PC-3 (cell line): ENCODE results near the gene MINK1. TPM values are rescaled to one million over a fixed set of nuclear protein-coding genes. Genes with fewer than 3 reads are reported as not detected.

Experiments used
- ATAC-seq: fragments of 200-7000 bp; cut with Tn5 transposase; 2 replicates; pipeline ENCODE4 v1.9.1; 2020; ENCODE audit warnings: mild to moderate bottlenecking, moderate library complexity
- BruUV-seq: library from RNA; stranded (reverse); fragments of 400-500 nt; replicated peaks from 2 replicates; lab custom pipeline; 2021; lab: Mats Ljungman, UMichigan
- CTCF ChIA-PET: fragments of 300-600 bp; sonication (Branson Sonifier 250); formaldehyde crosslinking; loops from one replicate; lab custom pipeline; 2022; ENCODE audit warnings: antibody characterized with exemption; lab: Charles Lee
- POLR2A ChIA-PET: fragments of 300-600 bp; sonication (Branson Sonifier 250); formaldehyde crosslinking; loops from one replicate; lab custom pipeline; 2022; ENCODE audit warnings: antibody characterized with exemption; ENCODE audit not compliant: unreplicated experiment; lab: Charles Lee
- DNase-seq: peaks from one replicate; pipeline ENCODE4 v3.0.0-alpha.2; 2015
- H2AFZ ChIP-seq: fragments of 300-600 bp; sonication (generic); 2 replicates; pipeline ENCODE4 v1.6.0; 2016; ENCODE audit warnings: antibody characterized with exemption, low read length
- H3F3A ChIP-seq: fragments of 300-600 bp; sonication (generic); one replicate; pipeline ENCODE4 v1.6.0; 2017; ENCODE audit warnings: antibody characterized with exemption, low read length, control low read depth, mild to moderate bottlenecking; ENCODE audit not compliant: unreplicated experiment
- H3K27ac ChIP-seq: fragments of 300-600 bp; sonication (generic); 2 replicates; pipeline ENCODE4 v1.5.1; 2016; ENCODE audit warnings: mild to moderate bottlenecking, low read length
- H3K27me3 ChIP-seq: fragments of 300-600 bp; sonication (generic); 2 replicates; pipeline ENCODE4 v1.6.1; 2016; ENCODE audit warnings: low read length, mixed read lengths
- H3K36me3 ChIP-seq: fragments of 300-600 bp; sonication (generic); 2 replicates; pipeline ENCODE4 v1.6.1; 2016; ENCODE audit warnings: low read depth, mixed run types, low read length, mixed read lengths
- H3K4me1 ChIP-seq: fragments of 300-600 bp; sonication (generic); 2 replicates; pipeline ENCODE4 v1.5.1; 2016; ENCODE audit warnings: low read length; ENCODE audit not compliant: insufficient read depth
- H3K4me2 ChIP-seq: fragments of 300-600 bp; sonication (generic); 2 replicates; pipeline ENCODE4 v1.6.0; 2016; ENCODE audit warnings: low read length
- H3K4me3 ChIP-seq: fragments of 300-600 bp; sonication (generic); 2 replicates; pipeline ENCODE4 v1.5.1; 2016; ENCODE audit warnings: mild to moderate bottlenecking, low read length, mixed read lengths
- H3K79me2 ChIP-seq: fragments of 300-600 bp; sonication (generic); 2 replicates; pipeline ENCODE4 v1.6.1; 2017; ENCODE audit warnings: low read length, mixed read lengths
- H3K9ac ChIP-seq: fragments of 300-600 bp; sonication (generic); 2 replicates; pipeline ENCODE4 v1.6.0; 2016; ENCODE audit warnings: mild to moderate bottlenecking, low read length
- H3K9me2 ChIP-seq: fragments of 300-600 bp; sonication (generic); replicated peaks from 2 replicates; pipeline ENCODE4 v1.6.1; 2016; ENCODE audit warnings: mixed run types, low read length, mixed read lengths
- H3K9me3 ChIP-seq: fragments of 300-600 bp; sonication (generic); 2 replicates; pipeline ENCODE4 v1.6.1; 2016; ENCODE audit warnings: low read length, mixed read lengths
- H4K20me1 ChIP-seq: fragments of 300-600 bp; sonication (generic); 2 replicates; pipeline ENCODE4 v1.6.1; 2016; ENCODE audit warnings: low read length, mixed read lengths
- EZH2 ChIP-seq: fragments of 300-600 bp; sonication (generic); IDR thresholded peaks from one replicate; pipeline ENCODE4 v1.6.1; 2017; ENCODE audit warnings: antibody characterized with exemption, mild to moderate bottlenecking, low read length; ENCODE audit not compliant: unreplicated experiment
- EZH2phosphoT487 ChIP-seq: fragments of 300-600 bp; sonication (generic); IDR thresholded peaks from 2 replicates; pipeline ENCODE4 v1.6.1; 2018; ENCODE audit warnings: mild to moderate bottlenecking, antibody characterized with exemption, low read length, borderline replicate concordance
- intact Hi-C: fragments of 100-400 bp; cut with micrococcal nuclease; formaldehyde crosslinking; loops from 2 replicates; pipeline ENCODE4 v1.9.0; 2023
- total RNA-seq: library from RNA; depleted of rRNA; stranded (reverse); fragments of >200 nt; gene quantifications from 2 replicates; pipeline ENCODE4 v1.2.3, GENCODE V29; 2014
- TF ChIP-seq, protein P1 (sequence below): fragments of 300-600 bp; sonication (generic); conservative IDR thresholded peaks from 2 replicates; pipeline ENCODE4 v1.5.1; 2017; ENCODE audit warnings: antibody characterized with exemption, low read depth, mild to moderate bottlenecking, low read length

MINK1 gene
- total RNA-seq, 1 experiment from 2014 or later, result 44.5 TPM

DNA sequence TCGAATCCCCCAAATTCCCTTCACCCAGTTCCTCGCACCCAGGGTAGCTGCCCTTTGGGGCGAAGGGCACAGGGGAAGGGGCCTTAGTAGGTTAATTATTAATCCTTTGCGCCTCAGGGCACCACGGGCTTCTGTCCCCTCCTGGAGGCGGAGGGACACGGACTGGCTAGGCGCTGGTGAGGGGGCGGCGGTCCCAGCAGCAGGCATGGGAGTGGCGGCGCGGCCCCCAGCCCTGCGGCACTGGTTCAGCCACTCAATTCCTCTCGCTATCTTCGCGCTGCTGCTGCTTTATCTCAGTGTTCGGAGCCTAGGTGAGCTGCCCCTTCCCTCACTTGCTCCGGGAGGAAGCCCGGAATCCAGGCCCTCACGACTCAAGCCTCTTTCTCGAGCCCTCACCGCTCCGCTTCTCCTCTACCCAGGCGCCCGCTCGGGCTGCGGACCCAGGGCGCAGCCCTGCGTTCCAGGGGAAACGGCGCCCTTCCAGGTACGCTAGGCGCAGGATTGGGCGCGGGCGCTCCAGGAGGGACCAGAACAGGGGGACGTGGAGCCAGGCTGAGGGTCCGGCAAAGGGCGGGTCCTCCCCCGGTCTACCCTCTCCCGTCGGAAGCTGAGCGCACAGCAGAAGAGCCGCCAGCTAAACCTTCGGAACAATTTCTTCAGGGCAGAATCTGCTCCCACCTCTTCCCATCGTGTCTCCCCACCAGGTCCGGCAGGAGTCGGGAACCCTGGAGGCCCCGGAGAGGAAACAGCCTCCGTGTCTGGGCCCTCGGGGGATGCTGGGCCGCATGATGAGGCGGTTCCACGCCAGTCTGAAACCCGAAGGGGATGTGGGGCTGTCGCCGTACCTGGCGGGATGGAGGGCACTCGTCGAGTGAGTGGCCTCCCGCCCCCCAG lies 44.1 kb upstream of the MINK1 start, which contains the start of gene GLTPD2:
Gene GLTPD2 (plus strand): TSS at position 158 of the 894 bp plus-strand sequence. CDS start 48 bp downstream, at position 206.
- DNase-seq, result no peak
- ChIA-PET POLR2A (no interaction called here), CTCF (interaction anchor here (0.6 to 0.9 kb wide), 2 partner anchors 58 to 100 kb away, joined by 3 to 11 read pairs; partner anchors contain the start of gene MED11)
- H3K4me2 ChIP-seq, result peak within 1 kb of the TSS; percentile 95
- peak within 1 kb of the TSS; percentile 91 for H2AFZ ChIP-seq
- H3K4me3 ChIP-seq, result peak within 1 kb of the TSS; percentile 89
- H3K9ac ChIP-seq, result peak within 1 kb of the TSS; percentile 74
- TF ChIP-seq, protein P1, sequence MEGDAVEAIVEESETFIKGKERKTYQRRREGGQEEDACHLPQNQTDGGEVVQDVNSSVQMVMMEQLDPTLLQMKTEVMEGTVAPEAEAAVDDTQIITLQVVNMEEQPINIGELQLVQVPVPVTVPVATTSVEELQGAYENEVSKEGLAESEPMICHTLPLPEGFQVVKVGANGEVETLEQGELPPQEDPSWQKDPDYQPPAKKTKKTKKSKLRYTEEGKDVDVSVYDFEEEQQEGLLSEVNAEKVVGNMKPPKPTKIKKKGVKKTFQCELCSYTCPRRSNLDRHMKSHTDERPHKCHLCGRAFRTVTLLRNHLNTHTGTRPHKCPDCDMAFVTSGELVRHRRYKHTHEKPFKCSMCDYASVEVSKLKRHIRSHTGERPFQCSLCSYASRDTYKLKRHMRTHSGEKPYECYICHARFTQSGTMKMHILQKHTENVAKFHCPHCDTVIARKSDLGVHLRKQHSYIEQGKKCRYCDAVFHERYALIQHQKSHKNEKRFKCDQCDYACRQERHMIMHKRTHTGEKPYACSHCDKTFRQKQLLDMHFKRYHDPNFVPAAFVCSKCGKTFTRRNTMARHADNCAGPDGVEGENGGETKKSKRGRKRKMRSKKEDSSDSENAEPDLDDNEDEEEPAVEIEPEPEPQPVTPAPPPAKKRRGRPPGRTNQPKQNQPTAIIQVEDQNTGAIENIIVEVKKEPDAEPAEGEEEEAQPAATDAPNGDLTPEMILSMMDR, result no peak
- TF ChIP-seq EZH2 (no peak), EZH2phosphoT487 (no peak)
- no peaks in the 10 kb centered on the region for H3K9me2 ChIP-seq
- intact Hi-C loops, result no loop called here
- H3K79me2 ChIP-seq, result peaks cover 8% of the 10 kb centered on the region
- TSS peak; percentile 38 for BruUV-seq
- no peaks in the 10 kb centered on the region for H3K36me3 ChIP-seq
- H4K20me1 ChIP-seq, result no peaks in the 10 kb centered on the region
- H3K27ac ChIP-seq, result peak within 1 kb of the TSS; percentile 77
- H3K4me1 ChIP-seq, result peaks cover 16% of the 10 kb centered on the region
- H3F3A ChIP-seq, result no peaks in the 10 kb centered on the region
- peak; percentile 9 for ATAC-seq
- no peaks in the 10 kb centered on the region for H3K9me3 ChIP-seq
- no peaks in the 10 kb centered on the region for H3K27me3 ChIP-seq

DNA sequence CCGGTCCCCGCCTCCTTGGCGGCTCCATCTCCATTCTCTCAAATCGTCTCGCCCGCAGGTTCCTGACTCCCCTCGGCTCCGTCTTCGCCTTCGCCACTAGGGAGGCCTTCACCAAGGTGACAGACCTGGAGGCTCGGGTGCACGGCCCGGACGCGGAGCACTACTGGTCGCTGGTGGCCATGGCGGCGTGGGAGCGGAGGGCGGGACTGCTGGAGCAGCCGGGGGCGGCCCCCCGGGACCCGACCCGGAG lies 43.5 kb upstream of the MINK1 start:
- Histone ChIP-seq H3K36me3 (no peaks in the 10 kb centered on the region), H3K79me2 (peaks cover 8% of the 10 kb centered on the region), H3K9ac (peak overlapping the region; percentile 74), H3K9me3 (no peaks in the 10 kb centered on the region), H3K4me2 (peak overlapping the region; percentile 95), H4K20me1 (no peaks in the 10 kb centered on the region), H2AFZ (peak overlapping the region; percentile 91), H3K9me2 (no peaks in the 10 kb centered on the region), H3K4me1 (peaks cover 16% of the 10 kb centered on the region), H3K27ac (peak overlapping the region; percentile 77), H3K27me3 (no peaks in the 10 kb centered on the region), H3F3A (no peaks in the 10 kb centered on the region), H3K4me3 (peak overlapping the region; percentile 89)
- ATAC-seq (no peak; the same call in 1 of the 2 replicates), DNase-seq (no peak)
- TF ChIP-seq EZH2phosphoT487 (no peak), EZH2 (no peak)
- TF ChIP-seq, protein P1, result no peak
- no TSS peak for BruUV-seq
- intact Hi-C loops, result no loop called here
- CTCF ChIA-PET, result interaction anchor here (0.6 kb wide), 1 partner anchor 58 kb away, joined by 3 read pairs; the partner anchor contains the start of gene MED11
- POLR2A ChIA-PET, result no interaction called here
